ENCODE measurements around the gene GALE. TPM values are rescaled to one million over a fixed set of nuclear protein-coding genes. Genes with fewer than 3 reads are reported as not detected.
A peak's percentile ranks its signal among the peaks of the same experiment; 100 is the strongest.

Gene GALE
- total and polyA plus RNA-seq, 2 donors (not counting 1 experiment from before 2014, with no cell fraction given): 11.9 to 16.0 TPM

GRCh38 chr1:23774174-23774880 lies 26.2 kb downstream of the GALE start:
- TF ChIP-seq CTCF (conservative IDR thresholded peaks at IDR 0.05 in 1 of 2, IDR thresholded peaks at IDR 0.05 in 1 of 2; ENCODE audit: low read depth in 1 of 2, low read length in 2 of 2) (no peak), EZH2 (IDR thresholded peaks at IDR 0.05; ENCODE audit: low read length, missing control alignments) (no peak)
- no peak overlapping the region for H3K27ac ChIP-seq (ENCODE audit: insufficient read depth, low read length)
- H3K4me2 ChIP-seq (ENCODE audit: extremely low read depth, insufficient read depth, low read length): no peak overlapping the region
- H3K79me2 ChIP-seq (ENCODE audit: control insufficient read depth, insufficient read depth, low read length): peaks cover 14% of the 10 kb centered on the region
- H3K9me3 ChIP-seq (ENCODE audit: control insufficient read depth, insufficient read depth, low read depth, low read length): no peaks in the 10 kb centered on the region
- no peaks in the 10 kb centered on the region for H3K27me3 ChIP-seq (ENCODE audit: control insufficient read depth, insufficient read depth, low read length)
- no peak overlapping the region for H2AFZ ChIP-seq (ENCODE audit: low read length)
- no peaks in the 10 kb centered on the region for H3K36me3 ChIP-seq (ENCODE audit: control insufficient read depth, insufficient read depth, low read length)
- H3K9ac ChIP-seq (ENCODE audit: insufficient read depth, low read length): no peak overlapping the region
- DNase-seq (ENCODE audit: low read depth in 2 of 2): no peak
- no peaks in the 10 kb centered on the region for H4K20me1 ChIP-seq (ENCODE audit: control insufficient read depth, extremely low read depth, insufficient read depth, low read length)
- H3K4me3 ChIP-seq (replicated peaks in 1 of 4; ENCODE audit: control extremely low read depth in 1 of 4, insufficient read depth in 1 of 4, low read depth in 3 of 4, low read length in 4 of 4): no peak overlapping the region
- H3K4me1 ChIP-seq (ENCODE audit: control insufficient read depth, extremely low read depth, insufficient read depth, low read length): peaks cover 5% of the 10 kb centered on the region

- H4K20me1 ChIP-seq (ENCODE audit: control insufficient read depth, extremely low read depth, insufficient read depth, low read length): no peaks in the 10 kb centered on the region
- H3K4me2 ChIP-seq (ENCODE audit: extremely low read depth, insufficient read depth, low read length): no peak overlapping the region
- no peak for TF ChIP-seq EZH2 (IDR thresholded peaks at IDR 0.05; ENCODE audit: low read length, missing control alignments)
- TF ChIP-seq CTCF (conservative IDR thresholded peaks at IDR 0.05 in 1 of 2, IDR thresholded peaks at IDR 0.05 in 1 of 2; ENCODE audit: low read depth in 1 of 2, low read length in 2 of 2): no peak
- H3K4me3 ChIP-seq (replicated peaks in 1 of 4; ENCODE audit: control extremely low read depth in 1 of 4, insufficient read depth in 1 of 4, low read depth in 3 of 4, low read length in 4 of 4): no peak overlapping the region
- H3K27me3 ChIP-seq (ENCODE audit: control insufficient read depth, insufficient read depth, low read length): no peaks in the 10 kb centered on the region
- H3K4me1 ChIP-seq (ENCODE audit: control insufficient read depth, extremely low read depth, insufficient read depth, low read length): no peaks in the 10 kb centered on the region
- H3K9me3 ChIP-seq (ENCODE audit: control insufficient read depth, insufficient read depth, low read depth, low read length): no peaks in the 10 kb centered on the region
- H3K36me3 ChIP-seq (ENCODE audit: control insufficient read depth, insufficient read depth, low read length): no peaks in the 10 kb centered on the region
- peaks cover 2% of the 10 kb centered on the region for H3K79me2 ChIP-seq (ENCODE audit: control insufficient read depth, insufficient read depth, low read length)
- DNase-seq (ENCODE audit: low read depth in 2 of 2): no peak
- H3K27ac ChIP-seq (ENCODE audit: insufficient read depth, low read length): no peak overlapping the region
- no peak overlapping the region for H3K9ac ChIP-seq (ENCODE audit: insufficient read depth, low read length)
- H2AFZ ChIP-seq (ENCODE audit: low read length): no peak overlapping the region
Measured at GRCh38 chr1:23772854-23773242, 27.7 kb downstream of the GALE start.

GRCh38 chr1:23772049-23772853 lies 28.3 kb downstream of the GALE start:
- Histone ChIP-seq H3K79me2 (ENCODE audit: control insufficient read depth, insufficient read depth, low read length) (no peaks in the 10 kb centered on the region), H2AFZ (ENCODE audit: low read length) (no peak overlapping the region), H3K4me2 (ENCODE audit: extremely low read depth, insufficient read depth, low read length) (no peak overlapping the region), H3K4me3 (replicated peaks in 1 of 4; ENCODE audit: control extremely low read depth in 1 of 4, insufficient read depth in 1 of 4, low read depth in 3 of 4, low read length in 4 of 4) (no peak overlapping the region), H3K27ac (ENCODE audit: insufficient read depth, low read length) (no peak overlapping the region), H3K36me3 (ENCODE audit: control insufficient read depth, insufficient read depth, low read length) (peaks cover 2% of the 10 kb centered on the region), H4K20me1 (ENCODE audit: control insufficient read depth, extremely low read depth, insufficient read depth, low read length) (no peaks in the 10 kb centered on the region), H3K27me3 (ENCODE audit: control insufficient read depth, insufficient read depth, low read length) (no peaks in the 10 kb centered on the region), H3K4me1 (ENCODE audit: control insufficient read depth, extremely low read depth, insufficient read depth, low read length) (no peaks in the 10 kb centered on the region), H3K9ac (ENCODE audit: insufficient read depth, low read length) (no peak overlapping the region), H3K9me3 (ENCODE audit: control insufficient read depth, insufficient read depth, low read depth, low read length) (no peaks in the 10 kb centered on the region)
- TF ChIP-seq EZH2 (IDR thresholded peaks at IDR 0.05; ENCODE audit: low read length, missing control alignments) (no peak), CTCF (conservative IDR thresholded peaks at IDR 0.05 in 1 of 2, IDR thresholded peaks at IDR 0.05 in 1 of 2; ENCODE audit: low read depth in 1 of 2, low read length in 2 of 2) (peak; percentile 98 to 99)
- DNase-seq (ENCODE audit: low read depth in 2 of 2): peak; percentile 65 to 81
